GM10266 (cell line): Measurements from ENCODE around the gene NVL.

Experiments used
- DNase-seq: peaks from one replicate; pipeline ENCODE4 v3.0.0; 2012; ENCODE audit errors: extremely low spot score
- TF ChIP-seq, protein P1 (sequence below): IDR thresholded peaks from 2 replicates; pipeline ENCODE4 v1.5.1; 2012; ENCODE audit warnings: mild to moderate bottlenecking, low read depth; ENCODE audit not compliant: control insufficient read depth, insufficient read depth; ENCODE audit errors: missing control alignments

NVL gene

DNA sequence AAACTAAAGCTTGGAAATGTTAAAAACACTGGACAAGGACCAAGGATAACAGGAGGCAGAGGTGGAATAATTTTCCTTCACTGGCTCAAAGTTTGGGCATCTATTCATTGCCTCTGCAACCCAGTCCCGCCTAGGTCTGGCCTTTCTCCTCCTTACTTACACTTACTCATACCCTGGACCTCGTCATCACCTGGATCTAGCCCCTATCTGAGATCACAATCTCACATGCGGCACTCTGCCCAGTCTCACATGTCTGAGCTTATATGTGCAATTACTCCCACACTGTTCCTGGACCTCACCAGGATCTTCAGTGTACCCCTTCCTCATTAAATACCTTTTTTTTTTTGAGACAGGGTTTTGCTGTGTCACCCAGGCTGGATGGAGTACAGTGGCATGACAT, 37.6 kb downstream of the NVL start:
- DNase-seq: no peak
- TF ChIP-seq, protein P1, sequence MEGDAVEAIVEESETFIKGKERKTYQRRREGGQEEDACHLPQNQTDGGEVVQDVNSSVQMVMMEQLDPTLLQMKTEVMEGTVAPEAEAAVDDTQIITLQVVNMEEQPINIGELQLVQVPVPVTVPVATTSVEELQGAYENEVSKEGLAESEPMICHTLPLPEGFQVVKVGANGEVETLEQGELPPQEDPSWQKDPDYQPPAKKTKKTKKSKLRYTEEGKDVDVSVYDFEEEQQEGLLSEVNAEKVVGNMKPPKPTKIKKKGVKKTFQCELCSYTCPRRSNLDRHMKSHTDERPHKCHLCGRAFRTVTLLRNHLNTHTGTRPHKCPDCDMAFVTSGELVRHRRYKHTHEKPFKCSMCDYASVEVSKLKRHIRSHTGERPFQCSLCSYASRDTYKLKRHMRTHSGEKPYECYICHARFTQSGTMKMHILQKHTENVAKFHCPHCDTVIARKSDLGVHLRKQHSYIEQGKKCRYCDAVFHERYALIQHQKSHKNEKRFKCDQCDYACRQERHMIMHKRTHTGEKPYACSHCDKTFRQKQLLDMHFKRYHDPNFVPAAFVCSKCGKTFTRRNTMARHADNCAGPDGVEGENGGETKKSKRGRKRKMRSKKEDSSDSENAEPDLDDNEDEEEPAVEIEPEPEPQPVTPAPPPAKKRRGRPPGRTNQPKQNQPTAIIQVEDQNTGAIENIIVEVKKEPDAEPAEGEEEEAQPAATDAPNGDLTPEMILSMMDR: no peak

DNA sequence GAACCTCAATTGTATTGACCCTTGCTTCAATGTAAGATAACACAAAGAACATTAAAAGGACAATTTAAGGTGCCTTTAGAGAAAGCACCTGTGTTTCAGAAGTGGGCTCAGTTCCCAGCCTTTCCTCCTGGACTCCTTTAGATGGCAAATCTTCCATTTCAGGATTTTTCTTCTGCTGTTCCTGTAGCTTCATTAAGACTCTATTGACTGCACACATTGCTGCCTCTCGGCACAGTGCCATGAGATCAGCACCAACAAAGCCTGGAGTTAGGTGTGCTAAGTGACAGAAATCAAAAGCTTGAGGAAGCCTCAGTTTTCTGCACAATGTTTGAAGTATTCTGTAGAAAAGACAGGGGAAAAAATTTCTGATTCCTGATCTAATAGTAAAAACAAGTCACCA, 40.6 kb downstream of the NVL start:
- TF ChIP-seq, protein P1: no peak
- no peak for DNase-seq

DNA sequence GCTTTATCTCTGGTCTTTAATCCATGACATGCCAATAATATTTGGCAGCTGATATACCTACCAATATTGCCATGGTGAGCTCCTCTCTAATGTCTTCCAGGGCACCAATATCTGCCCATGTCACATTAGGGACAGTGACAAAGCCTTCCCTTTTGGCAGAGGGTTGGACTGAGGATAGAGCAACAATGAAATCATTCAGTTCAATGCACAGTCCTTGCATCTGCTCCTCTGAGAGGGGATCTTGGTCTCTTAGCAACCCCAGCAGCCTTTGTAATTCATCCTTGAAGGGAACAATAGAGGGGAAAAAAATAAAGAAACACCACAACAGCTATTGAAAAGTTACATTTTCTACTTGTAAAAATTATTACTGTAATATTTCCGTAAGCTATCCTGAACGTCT, 42.3 kb downstream of the NVL start:
- TF ChIP-seq, protein P1: no peak
- DNase-seq: no peak

GRCh38 chr1:224282140-224282539, 47.8 kb downstream of the NVL start:
- no peak for DNase-seq
- TF ChIP-seq, protein P1: no peak

DNA sequence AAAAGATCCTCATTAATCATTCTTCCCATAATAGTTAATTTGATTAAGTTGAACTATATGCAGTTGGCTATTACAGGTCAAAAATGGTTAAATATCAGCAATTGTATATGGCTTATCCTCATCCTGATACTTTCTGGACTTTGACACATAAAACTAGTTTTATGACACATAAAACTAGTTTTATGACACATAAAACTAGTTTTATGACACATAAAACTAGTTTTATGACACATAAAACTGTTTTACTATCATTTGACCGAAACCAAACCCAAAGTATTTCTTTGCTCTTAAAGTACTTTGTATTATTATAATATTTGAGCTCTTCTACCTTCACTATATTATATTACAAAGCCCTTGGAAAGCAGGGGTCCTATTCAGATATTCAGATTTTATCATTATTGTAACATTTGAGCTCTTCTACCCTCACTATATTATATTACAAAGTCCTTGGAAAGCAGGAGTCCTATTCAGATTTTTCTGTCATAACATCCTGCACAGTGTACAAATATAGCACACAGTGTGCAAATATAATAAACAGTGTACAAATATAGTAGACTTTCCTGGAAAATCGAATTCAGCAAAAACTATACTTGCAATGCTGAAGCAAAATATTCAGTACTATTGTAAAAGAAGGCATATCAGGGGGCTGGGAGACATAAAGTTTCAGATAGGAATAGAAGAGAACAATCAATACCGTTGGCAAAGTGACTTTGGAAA, 53.0 kb downstream of the NVL start:
- DNase-seq: no peak
- TF ChIP-seq, protein P1: no peak

DNA sequence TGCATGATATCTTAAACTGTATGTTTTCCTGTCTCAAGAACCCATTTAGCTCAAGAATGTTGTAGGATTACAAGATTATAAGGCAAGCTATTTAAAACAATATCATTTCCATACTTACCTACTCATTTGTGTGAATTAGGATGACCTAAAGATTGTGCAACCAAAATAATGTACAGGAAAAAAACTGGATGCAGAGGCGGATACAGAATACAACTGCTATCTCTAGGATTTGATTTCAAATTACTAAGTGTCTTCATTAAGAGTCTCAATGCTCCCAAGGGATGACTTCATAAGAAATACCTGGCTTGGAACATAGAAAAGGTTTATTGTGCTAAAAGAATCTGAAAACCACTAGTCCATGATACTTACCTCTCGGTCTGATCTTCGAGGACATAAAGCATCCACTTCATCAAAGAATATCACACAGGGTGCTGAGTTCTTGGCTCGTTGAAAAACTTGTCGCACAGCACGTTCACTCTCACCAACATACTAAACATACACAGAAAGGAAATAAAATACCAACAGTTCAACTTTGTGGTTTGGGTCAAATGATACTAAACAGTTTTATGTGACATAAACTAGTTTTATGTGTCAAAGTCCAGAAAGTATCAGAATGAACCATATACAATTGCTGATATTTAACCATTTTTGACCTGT, 54.9 kb downstream of the NVL start:
- TF ChIP-seq, protein P1: no peak
- no peak for DNase-seq

DNA sequence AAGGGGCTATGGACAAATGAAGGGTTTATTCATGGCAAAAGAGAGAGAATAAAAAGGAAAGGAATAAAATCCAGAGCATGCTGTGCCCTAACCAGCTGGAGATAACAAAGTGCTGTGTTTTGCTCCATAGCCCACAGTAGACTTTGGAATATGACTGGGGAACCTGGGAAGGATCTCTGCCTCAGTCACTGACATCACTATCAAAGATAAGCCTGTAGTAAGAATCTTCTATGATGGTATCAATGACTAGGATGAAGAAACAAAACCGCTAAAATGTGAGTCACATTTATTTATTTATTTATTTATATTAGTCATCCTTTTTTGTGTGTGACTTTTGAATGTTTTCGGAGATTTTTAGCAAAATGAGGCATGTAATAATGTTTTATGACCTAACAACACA, 56.3 kb downstream of the NVL start:
- TF ChIP-seq, protein P1: no peak

More for the DNA sequence above, 56.3 kb downstream of the NVL start:
- DNase-seq: no peak
